Erythroblast (primary cell): ENCODE results near the gene ABCC6.
"Not testable (repeated sequence)": the region's sequence is repeated elsewhere in the genome, so short reads cannot be mapped to it uniquely, and the experiment has no call there.

Experiments used
- GATA1 ChIP-seq: IDR thresholded peaks from 2 replicates; pipeline ENCODE4 v1.6.1; 2011; ENCODE audit warnings: low read depth, mild to moderate bottlenecking, control low read depth, low read length, moderate library complexity
- POLR2A ChIP-seq: IDR thresholded peaks from 2 replicates; pipeline ENCODE4 v1.6.1; 2011; ENCODE audit warnings: mild to moderate bottlenecking, low read length

DNA sequence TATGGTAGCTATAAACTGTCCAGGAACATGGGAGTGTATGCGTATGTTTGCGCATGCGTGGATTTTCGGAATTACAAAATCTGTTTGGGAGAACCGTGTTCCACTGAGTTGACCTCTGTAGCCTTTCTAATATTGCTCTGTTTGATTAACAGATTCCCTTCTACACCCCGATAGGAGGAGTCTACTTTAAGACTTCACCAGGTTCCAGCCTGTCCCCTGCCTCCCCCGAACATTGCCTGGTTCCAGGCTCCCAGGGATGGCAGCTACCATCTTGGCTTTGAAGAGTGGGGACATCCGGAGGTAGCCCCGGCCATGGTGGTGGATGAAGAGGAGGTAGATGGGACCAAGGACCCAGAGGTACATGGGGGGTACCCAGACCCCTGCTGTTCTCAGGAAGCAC, 1.9 kb downstream of the ABCC6 start:
- TF ChIP-seq POLR2A, GATA1: not testable (repeated sequence)
